Measurements from ENCODE around the gene MPV17. TPM values are rescaled to one million over a fixed set of nuclear protein-coding genes. Genes with fewer than 3 reads are reported as not detected.

MPV17 gene
- total and polyA plus RNA-seq, 2 of the 13 experiments (the other 11 are each of a cell fraction or from before 2014, with no cell fraction given): 48.9 to 129 TPM

- peak; percentile 7; the same call in 1 of the 2 replicates for TF ChIP-seq ZNF318 (CRISPR knock-in tag; IDR thresholded peaks at IDR 0.05)
- TF ChIP-seq ZNF749 (CRISPR knock-in tag; IDR thresholded peaks at IDR 0.05; ENCODE audit: borderline replicate concordance): peak; percentile 93
- TF ChIP-seq NFE2L2 (IDR thresholded peaks at IDR 0.05; ENCODE audit: low read length): no peak
- TF ChIP-seq ZSCAN30 (CRISPR knock-in tag; IDR thresholded peaks at IDR 0.05): no peak
- TF ChIP-seq ZGPAT (CRISPR knock-in tag; IDR thresholded peaks at IDR 0.05): peak; percentile 87
- no peak for TF ChIP-seq RNF219 (CRISPR knock-in tag; IDR thresholded peaks at IDR 0.05)
- peak; percentile 92 for TF ChIP-seq ZNF414 (CRISPR knock-in tag; IDR thresholded peaks at IDR 0.05)
- TF ChIP-seq TEF (CRISPR knock-in tag; IDR thresholded peaks at IDR 0.05): peak; percentile 43; the same call in 1 of the 2 replicates
- TF ChIP-seq TBL1XR1 (IDR thresholded peaks at IDR 0.05; ENCODE audit: borderline replicate concordance, low read length, partially characterized antibody): peak; percentile 14
- 0 out of 2 replicates have a peak, but pooled peaks have one; percentile 70 for TF ChIP-seq ZSCAN5A (CRISPR knock-in tag; IDR thresholded peaks at IDR 0.05; ENCODE audit: borderline replicate concordance)
- peak; percentile 71; the same call in 1 of the 2 replicates for TF ChIP-seq POGZ (CRISPR knock-in tag; IDR thresholded peaks at IDR 0.05)
- peak; percentile 96 for TF ChIP-seq FOXK2 (IDR thresholded peaks at IDR 0.05)
- no peak; the same call in 1 of the 2 replicates for TF ChIP-seq HNRNPUL1 (IDR thresholded peaks at IDR 0.05; ENCODE audit: low read depth, low read length)
These were observed 33.7 kb upstream of the MPV17 start, which contains the start of gene GTF3C2 (continued) for GRCh38 chr2:27356382-27357181.

All from HepG2 (cell line).